Stimulated activated CD4-positive, alpha-beta T cell treated with anti-CD3 and anti-CD28 coated beads, Interleukin-12 subunit alpha, Interleukin-12 subunit beta, amount 100 ng/mL, for 48 hours (primary cell): ENCODE data around the gene CCDC148.
"Not testable (repeated sequence)": the region's sequence is repeated elsewhere in the genome, so short reads cannot be mapped to it uniquely, and the experiment has no call there.

Experiments used
- DNase-seq, 3 donors: peaks; one replicate each; pipeline ENCODE4 v3.0.0-alpha.2; 2020; ENCODE audit warnings: low read depth in 2 of 3, low spot score in 1 of 3

The CCDC148 gene

DNA sequence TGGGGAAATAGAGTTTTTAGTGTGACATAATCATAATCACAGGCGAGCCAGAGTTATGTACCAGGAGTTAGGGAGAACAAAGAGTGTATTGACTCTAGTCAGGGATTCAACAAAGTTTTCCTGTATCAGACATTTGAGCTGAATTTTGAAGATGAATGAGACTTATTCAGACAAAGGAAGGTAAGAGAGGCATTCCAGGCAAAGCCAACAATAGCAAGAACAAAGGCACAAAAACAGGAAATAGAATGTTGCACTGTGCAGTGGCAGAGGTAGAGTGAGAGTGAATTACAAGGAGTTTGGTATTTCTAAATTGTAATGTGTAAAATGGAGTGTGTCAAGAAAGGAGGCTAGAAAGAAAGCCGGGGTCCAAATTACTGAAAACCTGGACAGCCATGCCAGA, 156.2 kb downstream of the CCDC148 start:
- DNase-seq: no peak

DNA sequence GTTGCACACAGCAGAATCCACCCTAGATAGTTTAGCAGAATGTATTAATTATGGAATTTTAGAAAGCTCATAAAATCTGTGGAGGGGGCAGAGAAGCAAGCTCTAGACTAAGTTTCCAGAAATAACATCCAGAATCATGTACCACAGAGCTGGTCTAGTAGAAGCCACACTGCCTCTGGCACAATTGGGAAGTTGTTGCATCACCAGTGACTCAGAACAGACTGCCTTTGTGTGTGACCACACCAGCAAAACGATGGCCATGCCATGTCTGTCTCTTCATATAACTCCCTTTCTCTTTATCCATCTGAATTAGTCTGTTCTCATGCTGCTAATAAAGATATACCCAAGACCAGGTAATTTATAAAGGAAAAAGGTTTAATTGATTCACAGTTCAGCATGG, 158.9 kb downstream of the CCDC148 start:
- DNase-seq: no peak

DNA sequence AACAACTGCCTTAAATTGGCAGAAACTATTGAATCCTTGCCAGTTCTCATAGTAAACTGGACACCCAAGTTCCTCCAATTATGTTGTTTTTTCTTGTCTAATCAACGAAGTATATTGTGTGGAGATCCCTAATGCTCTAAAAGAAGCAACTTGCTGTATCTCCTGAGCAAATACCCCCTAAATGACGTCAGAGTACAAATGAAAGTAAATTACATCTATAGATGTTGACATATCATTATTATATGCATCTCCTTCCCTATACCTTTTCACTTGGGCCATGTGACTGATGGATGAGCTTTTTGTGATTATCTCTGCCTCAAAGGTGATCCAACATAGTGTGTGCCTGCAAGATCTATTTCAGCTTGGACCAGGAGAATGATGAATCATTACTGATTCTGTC, 159.4 kb downstream of the CCDC148 start:
- no peak for DNase-seq

DNA sequence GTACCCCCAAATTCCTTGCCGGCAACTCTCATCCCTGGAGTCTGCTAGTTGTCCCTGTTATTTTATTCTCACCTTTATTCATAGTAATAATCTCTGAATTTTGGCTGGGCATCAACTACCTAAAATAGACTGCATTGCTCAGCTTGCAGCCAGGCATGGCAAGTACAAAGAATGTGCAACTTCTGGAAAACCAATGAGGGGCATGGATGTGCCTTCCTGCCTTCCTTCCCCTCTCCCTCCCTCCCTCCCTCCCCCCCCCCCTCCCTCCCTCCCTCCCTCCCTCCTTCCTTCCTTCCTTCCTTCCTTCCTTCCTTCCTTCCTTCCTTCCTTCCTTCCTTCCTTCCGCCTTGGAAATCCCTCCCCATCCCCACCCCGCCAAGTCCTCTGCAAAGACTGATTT, 162.8 kb downstream of the CCDC148 start:
- DNase-seq: no peak

DNA sequence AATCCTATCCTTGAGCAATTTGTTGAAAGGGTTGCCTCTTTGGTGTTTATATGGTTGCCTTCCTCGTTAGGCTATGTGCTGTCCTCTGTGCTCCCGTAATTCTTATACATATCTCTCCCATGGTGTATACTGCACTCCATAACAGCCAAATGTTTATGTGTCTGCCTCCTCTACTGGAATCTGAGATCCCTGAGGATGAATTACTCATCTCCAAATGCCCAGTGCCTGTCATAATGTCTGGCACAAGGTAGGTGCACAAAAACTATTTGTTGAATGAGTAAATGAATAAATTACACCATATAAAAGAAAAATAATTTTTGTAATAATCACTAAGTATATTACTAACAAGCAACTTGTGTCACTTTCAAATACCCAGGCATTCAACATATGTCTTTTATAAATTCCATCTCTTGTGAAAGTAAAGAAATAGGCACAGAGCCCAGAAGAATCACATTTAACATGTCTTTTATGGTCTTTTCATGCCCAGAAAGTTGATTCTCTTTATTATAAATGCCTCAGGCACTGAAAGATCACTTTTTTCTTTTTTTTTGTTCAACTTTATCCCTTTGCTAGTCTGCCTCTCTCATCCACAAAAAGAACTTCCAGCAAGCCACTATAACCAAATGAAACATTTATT, 164.9 kb downstream of the CCDC148 start:
- DNase-seq: no peak

DNA sequence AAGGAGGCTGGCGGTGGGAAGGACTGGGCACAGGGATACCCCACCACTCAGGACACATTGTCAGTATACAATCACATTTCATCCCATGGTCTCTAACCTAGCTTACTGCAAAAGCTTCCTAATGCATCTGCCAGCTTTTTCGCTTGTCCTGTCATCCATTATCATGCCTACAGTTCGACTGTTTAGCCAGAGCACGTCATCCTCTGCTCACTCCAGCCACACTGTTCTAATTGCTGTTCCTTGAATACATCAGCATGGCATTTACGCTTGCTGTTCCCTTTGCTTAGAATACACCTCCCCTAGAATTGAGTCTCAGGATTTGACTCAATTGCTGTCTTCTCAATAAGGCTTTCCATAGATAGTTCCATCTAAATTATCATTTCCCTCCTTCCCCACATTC, 166.3 kb downstream of the CCDC148 start:
- DNase-seq: no peak

DNA sequence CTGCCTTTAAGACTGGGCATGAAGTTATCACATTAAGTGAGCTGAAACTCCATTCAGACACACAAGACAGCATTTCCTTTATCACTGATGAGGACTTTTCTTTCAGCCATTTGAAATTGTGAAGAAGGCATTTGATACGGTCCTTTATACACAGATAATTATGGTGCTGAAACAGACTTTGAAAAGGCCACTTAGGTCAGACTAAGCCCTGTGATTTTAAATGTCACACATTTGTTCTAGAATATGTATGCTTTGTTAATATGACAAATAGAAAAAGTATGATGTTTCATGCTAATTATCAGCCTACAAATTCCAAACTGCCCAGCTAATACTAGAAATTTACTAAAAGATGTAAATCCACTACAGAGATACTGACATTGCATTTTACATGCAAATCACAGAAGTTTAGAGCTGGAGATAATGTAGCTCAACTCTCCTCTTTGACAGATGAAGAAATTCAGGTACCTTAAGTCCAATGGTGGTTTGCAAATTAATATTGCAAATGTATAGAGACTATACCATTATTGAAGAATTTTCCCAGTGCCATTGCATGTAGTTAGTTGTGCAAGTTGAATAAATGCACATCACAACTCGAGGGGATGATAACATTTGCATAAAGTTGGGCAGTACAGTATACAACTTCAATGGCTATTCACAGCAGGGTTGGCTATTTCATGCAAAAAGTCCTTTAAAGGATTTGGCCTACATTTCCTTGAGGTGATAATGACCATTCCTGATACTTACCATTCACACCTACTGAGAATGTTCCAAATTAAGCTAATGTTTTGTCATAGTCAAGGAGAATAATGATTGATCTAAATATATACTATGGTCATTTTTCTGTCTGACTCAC, 179.7 kb downstream of the CCDC148 start:
- DNase-seq: no peak

DNA sequence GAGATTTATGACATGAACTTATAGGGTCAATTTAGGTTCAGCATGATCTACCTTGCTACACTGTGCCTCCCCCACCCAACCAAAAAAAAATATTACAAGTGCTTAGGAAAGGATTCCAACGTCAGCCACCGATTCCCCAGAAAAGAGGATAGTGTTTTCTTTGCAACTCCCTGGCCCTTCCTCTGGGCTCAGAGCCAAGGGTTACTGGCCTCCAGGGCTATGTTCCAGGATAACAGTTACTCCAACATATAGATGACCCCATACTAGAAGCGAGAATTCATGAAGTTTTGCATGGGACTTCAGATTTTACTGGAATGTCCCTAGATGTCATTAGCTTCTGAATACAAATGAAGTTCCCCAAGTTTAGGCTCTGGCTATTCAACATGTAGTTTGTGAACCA, 182.8 kb downstream of the CCDC148 start:
- no peak for DNase-seq

DNA sequence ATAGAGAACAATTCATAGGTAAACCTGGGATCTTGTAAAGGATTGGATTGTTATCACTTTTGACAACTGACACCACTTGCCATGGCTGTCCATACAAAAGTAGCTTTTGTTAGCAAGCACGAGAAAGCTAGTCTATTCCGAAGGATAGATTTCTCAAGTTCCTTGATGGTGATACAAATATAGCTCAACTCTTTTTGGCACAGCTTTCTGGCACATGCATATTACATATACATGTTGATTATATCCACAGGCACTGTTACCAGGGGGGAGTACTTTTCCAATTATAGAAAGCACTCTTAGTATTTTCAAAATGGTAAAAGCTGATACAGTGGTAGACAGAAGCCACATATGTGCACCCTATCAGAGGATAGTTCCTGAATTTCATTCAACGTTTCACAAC, 186.0 kb downstream of the CCDC148 start:
- no peak for DNase-seq

DNA sequence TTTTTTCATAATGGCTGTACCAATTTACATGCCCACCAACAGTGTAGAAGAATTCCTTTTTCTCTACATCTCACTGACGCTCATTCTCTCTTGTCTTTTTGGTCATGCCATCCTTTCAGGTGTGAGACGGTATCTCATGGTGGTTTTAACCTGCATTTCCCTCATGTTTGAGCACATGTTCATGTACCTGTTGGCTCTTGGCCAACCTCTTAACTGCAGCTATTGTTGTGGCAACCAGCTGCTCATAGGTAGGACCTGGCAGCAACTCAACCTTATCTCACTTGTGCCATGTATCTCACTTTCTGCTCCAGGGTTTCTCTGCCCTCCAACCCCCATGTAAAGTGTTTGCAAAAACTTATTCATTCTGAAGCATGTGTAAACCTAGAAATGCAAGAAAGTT, 187.4 kb downstream of the CCDC148 start:
- no peak for DNase-seq

DNA sequence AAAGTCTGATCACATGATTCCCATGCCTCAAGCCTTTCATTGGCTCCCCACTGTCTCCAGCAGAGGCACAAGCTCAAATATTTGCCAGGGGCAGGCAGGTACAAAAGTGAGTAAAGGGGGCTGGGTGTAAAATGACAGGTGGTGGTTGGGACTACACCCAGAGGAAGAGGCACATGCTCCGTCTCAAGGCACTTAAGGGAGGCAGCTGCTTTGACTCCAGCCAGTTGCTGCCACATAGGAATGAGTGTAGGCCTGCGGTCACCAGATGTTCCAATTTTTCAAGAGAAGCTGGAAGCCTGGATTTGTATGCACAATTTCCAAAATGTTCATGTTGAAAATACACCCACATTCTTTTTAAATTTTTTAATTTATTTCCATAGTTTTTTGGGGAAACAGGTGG, 190.4 kb downstream of the CCDC148 start:
- DNase-seq: no peak

DNA sequence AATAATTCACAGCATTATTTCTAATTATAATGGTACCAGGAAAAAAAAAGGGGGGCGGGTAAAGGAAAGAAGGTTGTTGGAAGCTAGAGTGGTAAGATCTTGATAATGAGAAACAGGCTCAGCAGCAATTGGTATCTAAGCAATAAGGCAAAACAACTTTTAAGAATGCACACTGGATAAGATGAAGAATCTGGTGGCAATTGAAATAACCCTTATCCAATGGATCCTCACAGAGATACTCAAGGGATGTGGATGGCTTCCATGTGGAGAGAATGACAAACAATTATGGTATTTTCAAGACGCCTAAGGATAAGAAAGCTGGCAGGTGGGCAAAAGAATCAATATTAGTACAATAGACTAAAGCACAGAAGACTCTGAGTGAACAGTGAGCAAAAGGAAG, 201.3 kb downstream of the CCDC148 start:
- no peak for DNase-seq

DNA sequence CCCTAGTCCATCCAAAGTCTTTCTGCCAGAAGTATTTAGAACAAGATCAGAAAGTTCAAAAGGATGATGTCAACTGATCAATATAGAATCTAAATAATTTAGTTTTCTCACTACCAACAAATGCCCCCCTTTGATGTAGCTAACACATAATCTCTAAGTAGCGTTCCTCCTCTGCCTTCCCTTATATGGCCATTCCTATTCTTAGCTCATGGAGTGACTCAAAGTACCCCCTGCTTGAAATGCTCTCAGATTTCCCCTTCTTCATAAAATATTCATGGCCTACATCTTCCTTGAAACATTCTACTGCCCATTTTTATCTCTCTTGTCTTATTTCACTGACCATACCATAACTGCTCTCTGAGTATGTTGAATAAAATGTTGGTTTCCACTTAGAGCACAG, 203.4 kb downstream of the CCDC148 start:
- DNase-seq: no peak

DNA sequence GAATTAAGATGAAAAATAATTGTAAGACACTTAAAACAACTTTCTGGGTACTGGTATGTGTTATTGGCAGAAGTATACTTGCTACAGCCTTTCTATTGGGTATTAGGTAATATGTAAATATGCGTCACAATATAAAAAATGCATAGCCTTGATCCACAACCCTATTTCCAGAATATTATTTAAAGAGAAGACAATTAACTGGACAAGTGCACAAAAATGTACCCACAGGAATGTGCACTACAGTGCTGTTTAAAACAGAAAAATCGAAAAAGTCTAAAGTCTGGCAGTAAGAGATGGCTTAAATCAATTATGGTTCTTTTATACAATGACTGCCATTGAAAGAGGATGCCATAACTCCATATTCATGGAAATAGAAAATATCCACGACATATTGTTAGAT, 205.2 kb downstream of the CCDC148 start:
- DNase-seq: no peak

DNA sequence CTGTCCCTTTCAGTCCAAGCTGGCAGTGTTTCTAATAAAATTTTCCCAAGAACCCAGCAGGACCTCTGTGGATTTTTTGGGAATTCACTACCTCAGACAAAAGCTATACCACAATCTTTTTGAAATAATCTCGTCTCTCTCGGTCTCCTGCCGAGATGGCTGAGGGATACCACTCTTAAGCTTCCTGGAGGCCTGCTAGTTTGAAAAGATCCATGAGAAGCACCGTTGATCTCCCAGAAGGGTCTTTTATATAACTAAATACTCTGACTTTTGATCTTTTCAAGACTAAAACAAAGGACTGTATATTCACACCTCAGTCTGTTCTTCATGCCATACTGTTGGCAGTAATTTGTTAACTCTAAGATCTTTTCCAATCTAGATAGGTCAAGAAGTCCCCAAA, 213.2 kb downstream of the CCDC148 start:
- DNase-seq: no peak

DNA sequence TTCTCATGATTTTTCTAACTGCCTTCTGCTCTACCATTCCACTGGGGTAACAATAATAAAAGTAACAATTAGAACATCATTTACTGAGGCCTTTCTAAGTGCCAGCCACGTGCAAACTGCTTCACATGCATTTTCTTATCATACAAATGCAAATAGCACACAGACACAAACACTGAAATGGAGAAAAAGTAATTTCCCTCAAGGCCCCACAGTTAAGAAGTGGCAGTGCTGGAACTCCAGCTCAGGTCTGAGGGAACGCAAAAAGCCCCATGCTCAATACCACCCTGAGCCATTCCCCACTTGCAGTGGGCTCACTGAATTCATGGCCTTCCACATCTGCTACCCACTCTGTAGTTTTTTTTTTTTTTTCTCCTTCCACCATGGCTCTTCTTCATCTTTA, 214.3 kb downstream of the CCDC148 start:
- no peak for DNase-seq

DNA sequence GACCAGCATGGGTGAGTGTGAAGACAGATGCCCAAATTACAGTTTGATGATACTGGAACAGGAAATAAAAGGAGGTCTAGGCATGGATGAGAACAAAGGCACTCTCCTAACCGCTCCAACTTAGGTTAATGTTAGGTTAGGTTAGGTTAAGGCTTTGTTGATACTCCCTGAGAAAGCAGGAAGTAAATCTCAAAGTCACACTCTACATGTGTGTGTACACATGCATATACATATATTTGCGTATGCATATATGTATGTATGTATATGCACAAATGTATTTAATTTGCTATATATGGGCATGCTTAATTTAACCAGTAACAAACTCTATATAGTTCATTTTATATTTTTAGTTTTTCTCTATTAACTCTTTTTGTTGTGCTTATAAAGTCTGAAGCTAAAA, 215.6 kb downstream of the CCDC148 start:
- no peak for DNase-seq

DNA sequence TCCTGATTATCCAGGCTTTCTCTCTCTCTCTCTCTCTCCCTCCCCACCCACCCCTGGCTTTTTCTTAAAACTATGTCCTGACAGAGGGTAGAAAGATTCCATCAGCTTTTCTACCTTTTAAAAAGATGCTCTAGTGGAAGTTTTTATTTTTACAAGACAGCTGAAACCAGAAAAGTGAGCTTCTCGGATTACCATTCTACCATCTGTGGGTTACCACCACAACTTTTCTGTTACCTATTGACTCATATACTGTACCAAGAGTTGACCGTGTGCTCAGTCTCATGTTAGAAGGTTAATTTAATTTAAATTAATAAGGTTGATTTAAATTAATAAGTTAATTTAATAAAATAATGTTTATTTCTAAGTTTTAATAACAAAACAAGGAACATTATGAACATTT, 217.3 kb downstream of the CCDC148 start:
- no peak for DNase-seq

DNA sequence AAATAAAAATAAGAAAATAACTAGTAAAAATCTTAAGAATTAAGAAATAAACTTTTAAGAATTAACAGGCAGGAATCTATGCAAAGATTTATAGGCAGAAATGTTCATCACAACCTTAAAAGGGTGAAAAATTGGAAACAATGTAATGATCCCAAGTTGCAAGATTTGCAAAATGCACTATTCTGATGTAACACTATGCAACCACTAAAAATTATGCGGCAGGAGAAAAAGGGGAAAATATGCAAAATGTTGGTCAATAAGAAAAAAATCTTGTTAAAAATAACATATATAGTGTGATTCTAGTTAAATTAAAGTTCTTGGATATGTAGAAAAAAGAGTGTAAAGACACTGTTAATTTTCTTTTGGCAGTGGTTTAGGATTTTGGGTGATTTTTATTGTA, 222.1 kb downstream of the CCDC148 start:
- DNase-seq: no peak

DNA sequence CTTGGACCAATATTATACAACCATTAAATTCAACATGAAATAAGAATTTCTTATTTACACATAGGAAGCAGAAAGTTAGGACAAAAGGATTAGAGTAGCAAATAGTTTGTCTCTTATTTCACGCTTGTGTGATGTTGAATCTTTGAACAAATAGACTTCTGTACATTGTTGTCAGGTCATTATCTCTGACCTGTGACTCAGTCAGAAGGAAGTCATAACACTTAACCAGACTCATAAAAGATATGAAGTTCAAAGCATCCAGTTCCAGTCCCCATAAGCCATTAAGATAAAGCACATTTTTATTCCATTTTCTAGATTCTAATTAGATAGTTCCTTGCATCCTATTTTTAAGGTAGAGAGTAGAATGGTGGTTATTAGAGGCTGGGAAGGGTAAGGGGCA, 224.1 kb downstream of the CCDC148 start:
- DNase-seq: no peak

DNA sequence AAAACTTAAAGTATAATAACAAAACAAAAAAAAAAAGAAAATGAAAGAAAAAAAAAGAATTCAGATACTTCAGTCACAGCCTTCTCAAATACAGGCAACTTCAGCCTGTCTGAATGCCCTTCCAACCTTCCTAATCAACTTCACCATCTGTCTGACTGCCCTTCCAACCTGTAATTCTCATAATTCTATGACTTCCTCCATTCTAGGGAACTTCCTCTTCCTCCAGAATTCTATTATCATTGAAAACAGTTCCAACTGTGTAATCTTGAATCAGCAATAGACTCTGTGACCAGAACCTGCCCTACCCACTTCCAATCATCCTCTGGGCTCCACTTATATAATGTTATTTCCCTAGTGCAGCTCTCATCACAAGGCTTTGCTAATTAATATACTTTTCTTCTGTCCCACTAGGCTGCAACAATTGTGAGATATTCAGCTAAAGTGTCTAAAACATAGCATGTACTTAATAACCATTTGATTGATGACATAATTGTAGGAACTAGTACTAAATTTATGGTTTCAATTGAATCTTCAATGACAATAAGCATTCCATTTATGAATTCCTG, 227.5 kb downstream of the CCDC148 start:
- no peak for DNase-seq

DNA sequence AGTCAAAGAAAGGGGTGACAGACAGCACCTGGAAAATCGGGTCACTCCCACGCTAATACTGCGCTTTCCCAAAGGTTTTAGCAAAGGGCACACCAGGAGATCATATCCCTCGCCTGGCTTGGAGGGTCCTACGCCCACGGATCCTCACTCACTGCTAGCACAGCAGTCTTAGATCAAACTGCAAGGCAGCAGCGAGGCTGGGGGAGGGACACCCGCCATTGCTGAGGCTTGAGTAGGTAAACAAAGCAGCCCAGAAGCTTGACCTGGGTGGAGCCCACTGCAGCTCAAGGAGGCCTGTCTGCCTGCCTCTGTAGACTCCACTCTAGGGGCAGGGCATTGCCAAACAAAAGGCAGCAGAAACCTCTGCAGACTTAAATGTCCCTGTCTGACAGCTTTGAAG, 233.5 kb downstream of the CCDC148 start:
- DNase-seq: not testable (repeated sequence)
